ENCODE results near the gene KLK13. TPM values are rescaled to one million over a fixed set of nuclear protein-coding genes. Genes with fewer than 3 reads are reported as not detected.

The KLK13 gene
- polyA plus RNA-seq, 1 of the 3 experiments (the other 2 are of a cell fraction), result not detected

GRCh38 chr19:51030631-51031030 is 34.3 kb downstream of the KLK13 start:
- TF ChIP-seq NRF1 (IDR thresholded peaks at IDR 0.05; ENCODE audit: low read depth, low read length) (no peak), TAF1 (IDR thresholded peaks at IDR 0.05; ENCODE audit: borderline replicate concordance, low read depth, low read length) (no peak)

GRCh38 chr19:51029718-51030117 is 35.2 kb downstream of the KLK13 start:
- CTCF ChIA-PET, result interaction anchor here (1.4 kb wide), 1 partner anchor 12 kb away, joined by 3 read pairs; no protein-coding TSS in a partner anchor
- H2AFZ ChIP-seq (ENCODE audit: low read depth), result no peak overlapping the region
- POLR2A ChIA-PET, result no interaction called here

More at GRCh38 chr19:51030631-51031030, 34.3 kb downstream of the KLK13 start:
- H3K27me3 ChIP-seq (ENCODE audit: insufficient read depth), result peaks cover 54% of the 10 kb centered on the region
- WGBS (ENCODE audit: low lambda C conversion rate), result 10% methylated on average over 13 of the region's 13 CpGs
- H3K4me3 ChIP-seq (ENCODE audit: low read depth in 2 of 2, low read length in 1 of 2), result no peak overlapping the region
- no peak overlapping the region for H3K27ac ChIP-seq (ENCODE audit: low read depth in 2 of 2, low read length in 1 of 2)
- DNase-seq, result peak; percentile 12
- H3K79me2 ChIP-seq (ENCODE audit: insufficient read depth), result no peaks in the 10 kb centered on the region
- POLR2A ChIA-PET, result no interaction called here
- no peak overlapping the region for H2AFZ ChIP-seq (ENCODE audit: low read depth)
- CTCF ChIA-PET, result no interaction called here
- no peaks in the 10 kb centered on the region for H3F3A ChIP-seq (replicated peaks; ENCODE audit: insufficient read depth)
- H3K4me2 ChIP-seq, result no peak overlapping the region
- H3K4me1 ChIP-seq (ENCODE audit: control insufficient read depth in 1 of 2, insufficient read depth in 2 of 2, low read depth in 1 of 2, low read length in 1 of 2), result no peaks in the 10 kb centered on the region
- H3K9ac ChIP-seq, result no peak overlapping the region
- H3K36me3 ChIP-seq (replicated peaks in 1 of 2; ENCODE audit: control insufficient read depth in 1 of 2, insufficient read depth in 2 of 2, low read length in 1 of 2), result no peaks in the 10 kb centered on the region
- no peaks in the 10 kb centered on the region for H3K9me2 ChIP-seq
- H3K9me3 ChIP-seq, result no peaks in the 10 kb centered on the region
- H4K20me1 ChIP-seq (ENCODE audit: insufficient read depth), result no peaks in the 10 kb centered on the region

More at GRCh38 chr19:51029718-51030117, 35.2 kb downstream of the KLK13 start:
- no peak overlapping the region for H3K4me3 ChIP-seq (ENCODE audit: low read depth in 2 of 2, low read length in 1 of 2)
- WGBS (ENCODE audit: low lambda C conversion rate), result 10% methylated on average over 2 of the region's 2 CpGs
- H3K36me3 ChIP-seq (replicated peaks in 1 of 2; ENCODE audit: control insufficient read depth in 1 of 2, insufficient read depth in 2 of 2, low read length in 1 of 2), result no peaks in the 10 kb centered on the region
- H3K9ac ChIP-seq, result no peak overlapping the region
- H3K4me1 ChIP-seq (ENCODE audit: control insufficient read depth in 1 of 2, insufficient read depth in 2 of 2, low read depth in 1 of 2, low read length in 1 of 2), result no peaks in the 10 kb centered on the region
- DNase-seq, result peak; percentile 39
- no peaks in the 10 kb centered on the region for H3K9me3 ChIP-seq
- H3K27me3 ChIP-seq (ENCODE audit: insufficient read depth), result peaks cover 56% of the 10 kb centered on the region
- TF ChIP-seq IRF3 (IDR thresholded peaks at IDR 0.05; ENCODE audit: low read depth, low read length) (no peak), RFX5 (IDR thresholded peaks at IDR 0.05; ENCODE audit: low read length) (no peak), GABPA (IDR thresholded peaks at IDR 0.05; ENCODE audit: low read depth) (no peak), REST (IDR thresholded peaks at IDR 0.05; ENCODE audit: low read depth, low read length) (no peak), RAD21 (IDR thresholded peaks at IDR 0.05; ENCODE audit: low read length) (no peak), SMC3 (IDR thresholded peaks at IDR 0.05; ENCODE audit: low read depth, low read length) (no peak), NRF1 (IDR thresholded peaks at IDR 0.05; ENCODE audit: low read depth, low read length) (no peak), RCOR1 (IDR thresholded peaks at IDR 0.05; ENCODE audit: low read length) (no peak)
- H4K20me1 ChIP-seq (ENCODE audit: insufficient read depth), result no peaks in the 10 kb centered on the region
- no peaks in the 10 kb centered on the region for H3F3A ChIP-seq (replicated peaks; ENCODE audit: insufficient read depth)
- H3K4me2 ChIP-seq, result no peak overlapping the region
- no peaks in the 10 kb centered on the region for H3K9me2 ChIP-seq
- no peak overlapping the region for H3K27ac ChIP-seq (ENCODE audit: low read depth in 2 of 2, low read length in 1 of 2)
- no peaks in the 10 kb centered on the region for H3K79me2 ChIP-seq (ENCODE audit: insufficient read depth)

Measured in SK-N-SH (cell line).